ENCODE data around the gene CEACAM16. TPM values are rescaled to one million over a fixed set of nuclear protein-coding genes. Genes with fewer than 3 reads are reported as not detected.

CEACAM16 gene
- polyA plus RNA-seq, 1 donor from 2014 or later: not detected

DNA sequence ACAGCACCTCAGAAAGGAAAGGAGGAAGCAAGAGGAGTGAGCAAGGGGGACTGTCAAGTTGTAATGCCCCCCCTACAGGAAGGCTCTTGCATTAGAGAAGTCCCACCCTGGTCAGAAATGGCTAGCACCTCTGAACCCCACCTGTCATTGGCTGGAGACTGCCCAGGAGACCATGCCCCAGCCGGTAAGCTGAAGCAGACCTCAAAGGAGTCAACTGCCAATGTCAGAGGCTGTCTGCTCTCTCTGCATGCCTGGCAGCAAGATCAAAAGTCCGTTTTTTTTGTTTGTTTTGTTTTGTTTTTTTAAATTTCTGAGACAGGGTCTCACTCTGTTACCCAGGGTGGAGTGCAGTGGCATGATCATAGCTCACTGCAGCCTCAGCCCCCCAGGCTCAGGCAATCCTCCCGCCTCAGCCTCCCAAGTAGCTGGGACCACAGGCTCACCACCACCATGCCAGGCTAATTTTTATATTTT, 41.4 kb downstream of the CEACAM16 start:
- no peak overlapping the region for H3K27ac ChIP-seq (ENCODE audit: low read length)
- no peaks in the 10 kb centered on the region for H3K36me3 ChIP-seq (ENCODE audit: insufficient read depth, low read length)
- H2AFZ ChIP-seq (ENCODE audit: low read depth, low read length): no peak overlapping the region
- H4K20me1 ChIP-seq (ENCODE audit: insufficient read depth): no peaks in the 10 kb centered on the region
- H3K4me3 ChIP-seq (ENCODE audit: low read length): no peak overlapping the region
- no peak for TF ChIP-seq RAD21 (conservative IDR thresholded peaks at IDR 0.05)
- H3K79me2 ChIP-seq (replicated peaks; ENCODE audit: insufficient read depth, low read length): no peaks in the 10 kb centered on the region
- H3K27me3 ChIP-seq (ENCODE audit: insufficient read depth, low read depth, low read length): peaks cover 6% of the 10 kb centered on the region
- H3K9me2 ChIP-seq (ENCODE audit: insufficient read depth, low read length): no peaks in the 10 kb centered on the region
- no peaks in the 10 kb centered on the region for H3K9me3 ChIP-seq (ENCODE audit: low read length)
- no peaks in the 10 kb centered on the region for H3F3A ChIP-seq (ENCODE audit: insufficient read depth, low read length, poor library complexity, severe bottlenecking)
- no peak overlapping the region for H3K9ac ChIP-seq (ENCODE audit: low read length)
- no peak overlapping the region for H3K4me2 ChIP-seq (ENCODE audit: low read length)

- H3K9ac ChIP-seq (ENCODE audit: low read length): no peak overlapping the region
- H3F3A ChIP-seq (ENCODE audit: insufficient read depth, low read length, poor library complexity, severe bottlenecking): no peaks in the 10 kb centered on the region
- no peaks in the 10 kb centered on the region for H4K20me1 ChIP-seq (ENCODE audit: insufficient read depth)
- no peak overlapping the region for H2AFZ ChIP-seq (ENCODE audit: low read depth, low read length)
- H3K4me3 ChIP-seq (ENCODE audit: low read length): no peak overlapping the region
- peaks cover 15% of the 10 kb centered on the region for H3K27me3 ChIP-seq (ENCODE audit: insufficient read depth, low read depth, low read length)
- H3K9me3 ChIP-seq (ENCODE audit: low read length): no peaks in the 10 kb centered on the region
- no peaks in the 10 kb centered on the region for H3K79me2 ChIP-seq (replicated peaks; ENCODE audit: insufficient read depth, low read length)
- H3K27ac ChIP-seq (ENCODE audit: low read length): no peak overlapping the region
- TF ChIP-seq REST (IDR thresholded peaks at IDR 0.05; ENCODE audit: borderline replicate concordance) (no peak), POLR2AphosphoS5 (IDR thresholded peaks at IDR 0.05) (no peak), EP300 (conservative IDR thresholded peaks at IDR 0.05; ENCODE audit: poor library complexity, severe bottlenecking) (no peak), SMC3 (conservative IDR thresholded peaks at IDR 0.05; ENCODE audit: poor library complexity) (no peak)
- no peak overlapping the region for H3K4me2 ChIP-seq (ENCODE audit: low read length)
- no peaks in the 10 kb centered on the region for H3K36me3 ChIP-seq (ENCODE audit: insufficient read depth, low read length)
- H3K9me2 ChIP-seq (ENCODE audit: insufficient read depth, low read length): no peaks in the 10 kb centered on the region
These were observed 42.3 kb downstream of the CEACAM16 start for GRCh38 chr19:44741258-44741731.

GRCh38 chr19:44741841-44742329, 42.9 kb downstream of the CEACAM16 start:
- Histone ChIP-seq H3K4me2 (ENCODE audit: low read length) (no peak overlapping the region), H3K9ac (ENCODE audit: low read length) (no peak overlapping the region), H2AFZ (ENCODE audit: low read depth, low read length) (no peak overlapping the region), H3K9me3 (ENCODE audit: low read length) (no peaks in the 10 kb centered on the region), H3K79me2 (replicated peaks; ENCODE audit: insufficient read depth, low read length) (no peaks in the 10 kb centered on the region), H3K9me2 (ENCODE audit: insufficient read depth, low read length) (no peaks in the 10 kb centered on the region), H3K27ac (ENCODE audit: low read length) (no peak overlapping the region), H3F3A (ENCODE audit: insufficient read depth, low read length, poor library complexity, severe bottlenecking) (no peaks in the 10 kb centered on the region), H3K36me3 (ENCODE audit: insufficient read depth, low read length) (no peaks in the 10 kb centered on the region), H4K20me1 (ENCODE audit: insufficient read depth) (no peaks in the 10 kb centered on the region), H3K27me3 (ENCODE audit: insufficient read depth, low read depth, low read length) (peaks cover 21% of the 10 kb centered on the region), H3K4me3 (ENCODE audit: low read length) (no peak overlapping the region)
- TF ChIP-seq REST (IDR thresholded peaks at IDR 0.05; ENCODE audit: borderline replicate concordance) (no peak), TAF1 (IDR thresholded peaks at IDR 0.05; ENCODE audit: low read depth) (no peak), EZH2 (IDR thresholded peaks at IDR 0.05; ENCODE audit: borderline replicate concordance, insufficient read depth, low read length, poor library complexity, severe bottlenecking) (no peak), SMC3 (conservative IDR thresholded peaks at IDR 0.05; ENCODE audit: poor library complexity) (no peak), EP300 (conservative IDR thresholded peaks at IDR 0.05; ENCODE audit: poor library complexity, severe bottlenecking) (no peak), CTCF (IDR thresholded peaks at IDR 0.05; ENCODE audit: poor library complexity, severe bottlenecking) (no peak), RAD21 (conservative IDR thresholded peaks at IDR 0.05) (no peak), POLR2AphosphoS5 (IDR thresholded peaks at IDR 0.05) (no peak), MXI1 (conservative IDR thresholded peaks at IDR 0.05; ENCODE audit: poor library complexity, severe bottlenecking) (no peak)
